H1 (cell line): Measurements from ENCODE around the gene PARK7. TPM values are rescaled to one million over a fixed set of nuclear protein-coding genes. Genes with fewer than 3 reads are reported as not detected.

ENCODE experiments used
- CEBPB ChIP-seq: IDR thresholded peaks from 2 replicates; pipeline ENCODE4 v1.6.1; 2012; ENCODE audit warnings: low read depth, low read length
- CHD2 ChIP-seq: IDR thresholded peaks from 2 replicates; pipeline ENCODE4 v1.6.1; 2012; ENCODE audit warnings: low read length, improper control_type of control experiment
- EZH2 ChIP-seq: fragments of 200-600 bp; sonication (generic); IDR thresholded peaks from 2 replicates; pipeline ENCODE4 v1.7.1; 2012; ENCODE audit warnings: low read depth, mild to moderate bottlenecking, moderate library complexity, low read length, inconsistent platforms; ENCODE audit not compliant: severe bottlenecking
- YY1 ChIP-seq: IDR thresholded peaks from 2 replicates; pipeline ENCODE4 v1.6.1; 2011; ENCODE audit warnings: low read depth, mild to moderate bottlenecking, low read length
- polyA plus RNA-seq, 7 experiments: library from polyadenylated mRNA; depleted of rRNA in 3 of 7; stranded (reverse) in 5 of 7; unstranded in 2 of 7; fragments of >200 nt in 5 of 7; fragments of 200-250 nt in 2 of 7; gene quantifications; 1 replicate in 5 of 7; 2 replicates in 1 of 7; 4 replicates in 1 of 7; pipeline versions ENCODE4 v1.2.1 to v1.2.3, GENCODE V29; 2011 to 2013; ENCODE audit warnings: missing spikeins in 2 of 7, mixed read lengths in 2 of 7
- total RNA-seq: library from RNA; stranded (reverse); fragmentation: NEBNext Ultra II Directional; extraction: Animal tissue kit (Norgen Biotek cat#: 25700); gene quantifications from 2 replicates; pipeline ENCODE4 v1.2.1, GENCODE V29; 2021

Gene PARK7
- total and polyA plus RNA-seq, 2 of the 8 experiments (the other 6 are each of a cell fraction or from before 2014, with no cell fraction given), result 206 to 383 TPM

GRCh38 chr1:7967196-7967595 lies 5.7 kb downstream of the PARK7 start (continued):
- TF ChIP-seq CEBPB, result no peak
- TF ChIP-seq YY1, result no peak
- no peak for TF ChIP-seq CHD2
- no peak for TF ChIP-seq EZH2
- TF ChIP-seq, all 59 proteins: peak for 0
